SH-SY5Y (cell line): Measurements from ENCODE around the gene FARP2.

Experiments used
- GATA2 ChIP-seq: IDR thresholded peaks from 2 replicates; pipeline ENCODE4 v1.6.1; 2011; ENCODE audit warnings: mild to moderate bottlenecking, low read depth, low read length
- GATA3 ChIP-seq: IDR thresholded peaks from 2 replicates; pipeline ENCODE4 v1.6.1; 2011; ENCODE audit warnings: low read depth, mild to moderate bottlenecking, low read length, moderate library complexity

- TF ChIP-seq GATA2 (no peak), GATA3 (no peak)
Measured at GRCh38 chr2:241490825-241491506, 134.9 kb downstream of the FARP2 start.
